ENCODE measurements around the gene CDHR2.

- TF ChIP-seq CTCF (IDR thresholded peaks at IDR 0.05), result no peak
- no peak for TF ChIP-seq POLR2A (IDR thresholded peaks at IDR 0.05)
- TF ChIP-seq EP300 (IDR thresholded peaks at IDR 0.05), result no peak
Measured at GRCh38 chr5:176541338-176542134, 7.6 kb upstream of the CDHR2 start.

All from suprapubic skin (tissue), 3 donors.